ENCODE results near the gene SLC2A1.

- no peak for TF ChIP-seq POLR2A (IDR thresholded peaks at IDR 0.05)
- TF ChIP-seq, protein P1, sequence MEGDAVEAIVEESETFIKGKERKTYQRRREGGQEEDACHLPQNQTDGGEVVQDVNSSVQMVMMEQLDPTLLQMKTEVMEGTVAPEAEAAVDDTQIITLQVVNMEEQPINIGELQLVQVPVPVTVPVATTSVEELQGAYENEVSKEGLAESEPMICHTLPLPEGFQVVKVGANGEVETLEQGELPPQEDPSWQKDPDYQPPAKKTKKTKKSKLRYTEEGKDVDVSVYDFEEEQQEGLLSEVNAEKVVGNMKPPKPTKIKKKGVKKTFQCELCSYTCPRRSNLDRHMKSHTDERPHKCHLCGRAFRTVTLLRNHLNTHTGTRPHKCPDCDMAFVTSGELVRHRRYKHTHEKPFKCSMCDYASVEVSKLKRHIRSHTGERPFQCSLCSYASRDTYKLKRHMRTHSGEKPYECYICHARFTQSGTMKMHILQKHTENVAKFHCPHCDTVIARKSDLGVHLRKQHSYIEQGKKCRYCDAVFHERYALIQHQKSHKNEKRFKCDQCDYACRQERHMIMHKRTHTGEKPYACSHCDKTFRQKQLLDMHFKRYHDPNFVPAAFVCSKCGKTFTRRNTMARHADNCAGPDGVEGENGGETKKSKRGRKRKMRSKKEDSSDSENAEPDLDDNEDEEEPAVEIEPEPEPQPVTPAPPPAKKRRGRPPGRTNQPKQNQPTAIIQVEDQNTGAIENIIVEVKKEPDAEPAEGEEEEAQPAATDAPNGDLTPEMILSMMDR (IDR thresholded peaks at IDR 0.05) = no peak
These were observed 14.3 kb downstream of the SLC2A1 start for GRCh38 chr1:42944246-42944928.
